ENCODE results near the gene CCDC88A.

DNA sequence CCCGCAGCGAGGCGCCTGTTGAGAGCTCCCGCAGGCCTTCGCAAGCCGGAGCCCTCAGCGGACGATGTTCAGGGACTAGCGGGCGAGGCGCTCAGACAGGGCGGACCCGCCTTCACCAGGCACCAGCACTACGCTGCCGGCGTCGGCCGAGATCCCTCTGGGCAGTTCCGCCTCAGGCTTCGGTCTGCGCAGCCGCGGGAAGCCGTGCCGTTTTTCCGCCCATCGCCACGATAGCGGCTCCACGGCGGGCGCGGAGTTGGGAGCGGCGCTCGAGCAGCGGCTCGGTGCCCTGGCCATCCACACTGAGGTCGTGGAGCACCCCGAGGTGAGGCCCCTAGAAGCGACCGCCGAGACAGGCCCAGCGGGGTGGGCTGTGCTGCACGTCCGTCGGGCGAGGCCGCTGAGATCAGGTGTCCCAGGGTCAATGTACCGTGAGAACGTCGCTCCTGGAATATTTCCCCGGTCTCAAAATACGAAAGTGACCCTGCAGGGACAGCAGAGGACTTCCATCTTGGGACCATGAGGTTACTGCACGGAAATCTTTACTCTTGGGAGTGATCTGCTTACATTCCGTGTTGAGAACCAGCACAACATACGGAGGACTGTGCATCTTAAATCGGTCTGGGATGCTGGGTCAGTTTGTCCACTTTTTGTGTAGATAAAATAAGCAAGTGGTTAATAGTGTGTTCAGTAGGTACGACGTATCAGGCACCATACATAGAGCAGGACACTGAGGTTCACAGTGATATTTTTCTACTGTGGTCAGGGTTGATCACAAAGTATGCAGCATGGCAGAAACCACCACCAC lies 137.3 kb downstream of the CCDC88A start:
- peak; percentile 92 for TF ChIP-seq YY1 (IDR thresholded peaks at IDR 0.05)
- TF ChIP-seq, protein P1, sequence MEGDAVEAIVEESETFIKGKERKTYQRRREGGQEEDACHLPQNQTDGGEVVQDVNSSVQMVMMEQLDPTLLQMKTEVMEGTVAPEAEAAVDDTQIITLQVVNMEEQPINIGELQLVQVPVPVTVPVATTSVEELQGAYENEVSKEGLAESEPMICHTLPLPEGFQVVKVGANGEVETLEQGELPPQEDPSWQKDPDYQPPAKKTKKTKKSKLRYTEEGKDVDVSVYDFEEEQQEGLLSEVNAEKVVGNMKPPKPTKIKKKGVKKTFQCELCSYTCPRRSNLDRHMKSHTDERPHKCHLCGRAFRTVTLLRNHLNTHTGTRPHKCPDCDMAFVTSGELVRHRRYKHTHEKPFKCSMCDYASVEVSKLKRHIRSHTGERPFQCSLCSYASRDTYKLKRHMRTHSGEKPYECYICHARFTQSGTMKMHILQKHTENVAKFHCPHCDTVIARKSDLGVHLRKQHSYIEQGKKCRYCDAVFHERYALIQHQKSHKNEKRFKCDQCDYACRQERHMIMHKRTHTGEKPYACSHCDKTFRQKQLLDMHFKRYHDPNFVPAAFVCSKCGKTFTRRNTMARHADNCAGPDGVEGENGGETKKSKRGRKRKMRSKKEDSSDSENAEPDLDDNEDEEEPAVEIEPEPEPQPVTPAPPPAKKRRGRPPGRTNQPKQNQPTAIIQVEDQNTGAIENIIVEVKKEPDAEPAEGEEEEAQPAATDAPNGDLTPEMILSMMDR (IDR thresholded peaks at IDR 0.05; ENCODE audit: low read depth, low read length, missing input control), result no peak
- TF ChIP-seq, protein P2, sequence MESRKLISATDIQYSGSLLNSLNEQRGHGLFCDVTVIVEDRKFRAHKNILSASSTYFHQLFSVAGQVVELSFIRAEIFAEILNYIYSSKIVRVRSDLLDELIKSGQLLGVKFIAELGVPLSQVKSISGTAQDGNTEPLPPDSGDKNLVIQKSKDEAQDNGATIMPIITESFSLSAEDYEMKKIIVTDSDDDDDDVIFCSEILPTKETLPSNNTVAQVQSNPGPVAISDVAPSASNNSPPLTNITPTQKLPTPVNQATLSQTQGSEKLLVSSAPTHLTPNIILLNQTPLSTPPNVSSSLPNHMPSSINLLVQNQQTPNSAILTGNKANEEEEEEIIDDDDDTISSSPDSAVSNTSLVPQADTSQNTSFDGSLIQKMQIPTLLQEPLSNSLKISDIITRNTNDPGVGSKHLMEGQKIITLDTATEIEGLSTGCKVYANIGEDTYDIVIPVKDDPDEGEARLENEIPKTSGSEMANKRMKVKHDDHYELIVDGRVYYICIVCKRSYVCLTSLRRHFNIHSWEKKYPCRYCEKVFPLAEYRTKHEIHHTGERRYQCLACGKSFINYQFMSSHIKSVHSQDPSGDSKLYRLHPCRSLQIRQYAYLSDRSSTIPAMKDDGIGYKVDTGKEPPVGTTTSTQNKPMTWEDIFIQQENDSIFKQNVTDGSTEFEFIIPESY (IDR thresholded peaks at IDR 0.05), result peak; percentile 19
- TF ChIP-seq SP1 (IDR thresholded peaks at IDR 0.05), result peak; percentile 31
- no peak for TF ChIP-seq EGR1 (IDR thresholded peaks at IDR 0.05; ENCODE audit: low read depth in 2 of 2)
- TF ChIP-seq, protein P3, sequence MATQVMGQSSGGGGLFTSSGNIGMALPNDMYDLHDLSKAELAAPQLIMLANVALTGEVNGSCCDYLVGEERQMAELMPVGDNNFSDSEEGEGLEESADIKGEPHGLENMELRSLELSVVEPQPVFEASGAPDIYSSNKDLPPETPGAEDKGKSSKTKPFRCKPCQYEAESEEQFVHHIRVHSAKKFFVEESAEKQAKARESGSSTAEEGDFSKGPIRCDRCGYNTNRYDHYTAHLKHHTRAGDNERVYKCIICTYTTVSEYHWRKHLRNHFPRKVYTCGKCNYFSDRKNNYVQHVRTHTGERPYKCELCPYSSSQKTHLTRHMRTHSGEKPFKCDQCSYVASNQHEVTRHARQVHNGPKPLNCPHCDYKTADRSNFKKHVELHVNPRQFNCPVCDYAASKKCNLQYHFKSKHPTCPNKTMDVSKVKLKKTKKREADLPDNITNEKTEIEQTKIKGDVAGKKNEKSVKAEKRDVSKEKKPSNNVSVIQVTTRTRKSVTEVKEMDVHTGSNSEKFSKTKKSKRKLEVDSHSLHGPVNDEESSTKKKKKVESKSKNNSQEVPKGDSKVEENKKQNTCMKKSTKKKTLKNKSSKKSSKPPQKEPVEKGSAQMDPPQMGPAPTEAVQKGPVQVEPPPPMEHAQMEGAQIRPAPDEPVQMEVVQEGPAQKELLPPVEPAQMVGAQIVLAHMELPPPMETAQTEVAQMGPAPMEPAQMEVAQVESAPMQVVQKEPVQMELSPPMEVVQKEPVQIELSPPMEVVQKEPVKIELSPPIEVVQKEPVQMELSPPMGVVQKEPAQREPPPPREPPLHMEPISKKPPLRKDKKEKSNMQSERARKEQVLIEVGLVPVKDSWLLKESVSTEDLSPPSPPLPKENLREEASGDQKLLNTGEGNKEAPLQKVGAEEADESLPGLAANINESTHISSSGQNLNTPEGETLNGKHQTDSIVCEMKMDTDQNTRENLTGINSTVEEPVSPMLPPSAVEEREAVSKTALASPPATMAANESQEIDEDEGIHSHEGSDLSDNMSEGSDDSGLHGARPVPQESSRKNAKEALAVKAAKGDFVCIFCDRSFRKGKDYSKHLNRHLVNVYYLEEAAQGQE (IDR thresholded peaks at IDR 0.05), result peak; percentile 80
- no peak for TF ChIP-seq JUND (IDR thresholded peaks at IDR 0.05)
- TF ChIP-seq, protein P4, sequence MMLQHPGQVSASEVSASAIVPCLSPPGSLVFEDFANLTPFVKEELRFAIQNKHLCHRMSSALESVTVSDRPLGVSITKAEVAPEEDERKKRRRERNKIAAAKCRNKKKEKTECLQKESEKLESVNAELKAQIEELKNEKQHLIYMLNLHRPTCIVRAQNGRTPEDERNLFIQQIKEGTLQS (IDR thresholded peaks at IDR 0.05), result no peak
- TF ChIP-seq RAD21 (IDR thresholded peaks at IDR 0.05), result no peak
- TF ChIP-seq TAF1 (conservative IDR thresholded peaks at IDR 0.05), result peak; percentile 86
